Panc1 (cell line): ENCODE data around the gene CYP4V2. TPM values are rescaled to one million over a fixed set of nuclear protein-coding genes. Genes with fewer than 3 reads are reported as not detected.

Experiments
- ATAC-seq: fragments of 200-7000 bp; cut with Tn5 transposase; 2 replicates; pipeline ENCODE4 v1.9.1; 2020; ENCODE audit warnings: mild to moderate bottlenecking, moderate library complexity
- BruUV-seq: library from RNA; stranded (reverse); fragments of 400-500 nt; replicated peaks from 2 replicates; lab custom pipeline; 2021; lab: Mats Ljungman, UMichigan
- CTCF ChIA-PET: fragments of 300-600 bp; sonication (Branson Sonifier 250); formaldehyde crosslinking; loops from one replicate; lab custom pipeline; 2022; ENCODE audit warnings: antibody characterized with exemption; lab: Charles Lee
- POLR2A ChIA-PET: fragments of 300-600 bp; sonication (Branson Sonifier 250); formaldehyde crosslinking; loops from one replicate; lab custom pipeline; 2022; ENCODE audit warnings: antibody characterized with exemption; lab: Charles Lee
- DNase-seq: peaks from one replicate; pipeline ENCODE4 v3.0.0-alpha.2; 2010; ENCODE audit warnings: low read depth, low spot score
- H3K27ac ChIP-seq: 2 replicates; pipeline ENCODE4 v1.5.1; 2011; ENCODE audit warnings: mild to moderate bottlenecking, low read length, inconsistent platforms
- H3K27me3 ChIP-seq: fragments of 200-500 bp; sonication (Bioruptor generic); 2 replicates; pipeline ENCODE4 v1.6.0; 2014; ENCODE audit warnings: low read length, inconsistent platforms; ENCODE audit not compliant: control insufficient read depth, insufficient read depth
- H3K36me3 ChIP-seq: fragments of 200-500 bp; sonication (Bioruptor generic); 2 replicates; pipeline ENCODE4 v1.5.1; 2014; ENCODE audit warnings: inconsistent platforms, mild to moderate bottlenecking, low read length, moderate library complexity; ENCODE audit not compliant: control insufficient read depth, insufficient read depth
- H3K4me1 ChIP-seq: 2 replicates; pipeline ENCODE4 v1.5.1; 2011; ENCODE audit warnings: inconsistent platforms, mild to moderate bottlenecking, low read length, moderate library complexity; ENCODE audit not compliant: control insufficient read depth, insufficient read depth
- H3K4me3 ChIP-seq, 2 experiments: 2 replicates each; pipeline ENCODE4 v1.5.1; 2011 to 2012; ENCODE audit warnings: low read depth in 2 of 2, low read length in 2 of 2, mild to moderate bottlenecking in 2 of 2, inconsistent platforms in 1 of 2, moderate library complexity in 1 of 2
- H3K9me3 ChIP-seq: fragments of 200-500 bp; sonication (Bioruptor generic); 2 replicates; pipeline ENCODE4 v1.5.1; 2014; ENCODE audit warnings: low read depth, mild to moderate bottlenecking, inconsistent platforms, low read length, moderate library complexity; ENCODE audit not compliant: control insufficient read depth, insufficient read depth
- CTCF ChIP-seq: fragments of 450-650 bp; IDR thresholded peaks from 2 replicates; pipeline ENCODE4 v1.5.1; 2017; ENCODE audit warnings: mild to moderate bottlenecking
- POLR2AphosphoS5 ChIP-seq: IDR thresholded peaks from 2 replicates; pipeline ENCODE4 v1.6.1; 2012; ENCODE audit warnings: mild to moderate bottlenecking, low read depth, low read length, moderate library complexity
- REST ChIP-seq, 2 experiments: IDR thresholded peaks; 2 replicates each; pipeline ENCODE4 v1.6.1; 2011 to 2012; ENCODE audit warnings: low read depth in 2 of 2, control low read depth in 1 of 2, low read length in 1 of 2, mild to moderate bottlenecking in 1 of 2, moderate library complexity in 1 of 2; ENCODE audit not compliant: insufficient read depth in 1 of 2
- SIN3A ChIP-seq: IDR thresholded peaks from 2 replicates; pipeline ENCODE4 v1.6.1; 2012; ENCODE audit warnings: low read depth, mild to moderate bottlenecking, low read length, moderate library complexity, borderline replicate concordance; ENCODE audit not compliant: insufficient read depth
- TCF7L2 ChIP-seq: IDR thresholded peaks from 2 replicates; pipeline ENCODE4 v1.6.1; 2011; ENCODE audit warnings: mild to moderate bottlenecking, low read depth, low read length, inconsistent platforms
- in situ Hi-C: cut with HindIII; loops from 2 replicates; pipeline ENCODE4 v1.10.0; 2016; ENCODE audit warnings: low sequenced_read_pairs, low pct_unique_long_range_greater_than_20kb
- intact Hi-C: fragments of 100-400 bp; cut with micrococcal nuclease; formaldehyde crosslinking; loops from one replicate; pipeline ENCODE4 v1.10.0; 2022; ENCODE audit not compliant: unreplicated experiment
- total RNA-seq: library from RNA; stranded (reverse); gene quantifications from one replicate; pipeline ENCODE4 v1.2.1, GENCODE V29; 2021; ENCODE audit not compliant: unreplicated experiment

Gene CYP4V2
- total RNA-seq, 1 experiment from 2014 or later: 1.1 TPM

GRCh38 chr4:186189656-186190055, 1.7 kb upstream of the CYP4V2 start:
- ATAC-seq: no peak
- BruUV-seq: no TSS peak
- CTCF ChIA-PET: no interaction called here
- POLR2A ChIA-PET: interaction anchor here (0.7 kb wide), 1 partner anchor 1419 kb away, joined by 6 read pairs; no protein-coding TSS in a partner anchor
- Histone ChIP-seq H3K9me3 (no peaks in the 10 kb centered on the region), H3K4me1 (no peaks in the 10 kb centered on the region; the same call in 1 of the 2 replicates), H3K4me3 (no peak overlapping the region), H3K27ac (no peak overlapping the region), H3K36me3 (no peaks in the 10 kb centered on the region), H3K27me3 (no peaks in the 10 kb centered on the region)
- in situ Hi-C loops: no loop called here
- no peak for TF ChIP-seq REST (IDR thresholded peaks at IDR 0.05; ENCODE audit: insufficient read depth in 1 of 2, low read depth in 2 of 2, low read length in 1 of 2)
- TF ChIP-seq POLR2AphosphoS5: no peak
- TF ChIP-seq SIN3A: no peak
- DNase-seq: no peak
- intact Hi-C loops: no loop called here

DNA sequence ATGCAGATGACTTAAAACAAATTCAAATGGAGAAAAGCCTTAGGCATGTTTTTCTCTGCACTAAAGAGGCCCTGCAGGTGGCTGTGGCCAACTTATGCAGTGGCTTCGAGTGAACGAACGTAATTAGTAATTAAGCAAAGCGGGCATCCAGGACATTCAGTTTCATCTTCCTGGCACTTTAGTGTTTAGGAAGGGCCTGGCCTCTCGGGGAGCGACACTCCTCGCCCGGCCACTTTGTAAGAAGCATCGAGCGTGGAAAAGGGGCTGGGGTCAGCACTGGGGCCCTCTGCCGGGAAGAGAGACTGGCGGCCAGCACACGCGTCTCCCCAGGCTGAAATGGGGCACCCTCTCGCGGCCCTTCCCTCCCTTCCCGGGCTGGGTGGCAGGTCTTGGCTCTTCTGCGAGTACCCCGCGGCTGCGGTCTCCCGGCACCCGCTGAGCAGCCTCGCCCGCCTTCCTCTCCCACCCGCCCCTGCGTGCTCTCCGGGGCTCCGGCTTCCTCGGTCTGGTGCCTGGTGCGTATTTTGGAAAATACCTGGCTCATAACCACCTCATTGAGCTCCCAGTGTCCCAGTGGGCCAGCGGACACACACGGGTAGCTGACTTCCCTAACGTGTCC, 677 bp upstream of the CYP4V2 start:
- no peak overlapping the region; the same call in 1 of the 2 replicates for H3K27ac ChIP-seq
- BruUV-seq: no TSS peak
- POLR2A ChIA-PET: no interaction called here

More for the DNA sequence above, 677 bp upstream of the CYP4V2 start:
- H3K9me3 ChIP-seq: no peaks in the 10 kb centered on the region
- TF ChIP-seq SIN3A: no peak
- TF ChIP-seq TCF7L2: no peak
- TF ChIP-seq POLR2AphosphoS5: no peak
- no peak for TF ChIP-seq CTCF
- no peak for TF ChIP-seq REST (IDR thresholded peaks at IDR 0.05; ENCODE audit: insufficient read depth in 1 of 2, low read depth in 2 of 2, low read length in 1 of 2)
- H3K4me3 ChIP-seq: peak overlapping the region; percentile 60 to 63
- intact Hi-C loops (no loop called here), in situ Hi-C loops (no loop called here)
- CTCF ChIA-PET: no interaction called here
- no peaks in the 10 kb centered on the region; the same call in 1 of the 2 replicates for H3K4me1 ChIP-seq
- ATAC-seq: peak; percentile 56
- H3K27me3 ChIP-seq: no peaks in the 10 kb centered on the region
- no peak for DNase-seq
- no peaks in the 10 kb centered on the region for H3K36me3 ChIP-seq
